MCF 10A (cell line): ENCODE data around the gene HLF. TPM values are rescaled to one million over a fixed set of nuclear protein-coding genes. Genes with fewer than 3 reads are reported as not detected.
A peak's percentile ranks its signal among the peaks of the same experiment; 100 is the strongest.

ENCODE experiments used
- BruUV-seq: library from RNA; stranded (reverse); fragments of 400-500 nt; replicated peaks from 2 replicates; lab custom pipeline; 2021; lab: Mats Ljungman, UMichigan
- CTCF ChIA-PET: fragments of 300-600 bp; sonication (Branson Sonifier 250); formaldehyde crosslinking; extraction: SDS; loops from one replicate; lab custom pipeline; 2021; ENCODE audit warnings: antibody characterized with exemption, inconsistent platforms; lab: Yijun Ruan, JAX
- POLR2A ChIA-PET: fragments of 300-600, 350-650 bp; sonication (Branson Sonifier 250); formaldehyde crosslinking; extraction: SDS; loops from one replicate; lab custom pipeline; 2020; ENCODE audit warnings: antibody characterized with exemption, inconsistent platforms; lab: Yijun Ruan, JAX
- DNase-seq: peaks from one replicate; pipeline ENCODE4 v3.0.0-alpha.2; 2018; ENCODE audit not compliant: unreplicated experiment
- H3K27ac Mint-ChIP-seq: one replicate; pipeline ENCODE4 v1.8.0; 2022; ENCODE audit warnings: mild to moderate bottlenecking, low read depth, mixed read lengths; ENCODE audit not compliant: unreplicated experiment
- H3K27me3 Mint-ChIP-seq: one replicate; pipeline ENCODE4 v1.8.0; 2022; ENCODE audit warnings: mixed read lengths; ENCODE audit not compliant: insufficient read depth, unreplicated experiment
- H3K36me3 Mint-ChIP-seq: one replicate; pipeline ENCODE4 v1.8.0; 2022; ENCODE audit warnings: mild to moderate bottlenecking, moderate library complexity, mixed read lengths; ENCODE audit not compliant: insufficient read depth, unreplicated experiment
- H3K4me1 Mint-ChIP-seq: one replicate; pipeline ENCODE4 v1.8.0; 2022; ENCODE audit warnings: mixed read lengths; ENCODE audit not compliant: insufficient read depth, unreplicated experiment
- H3K4me3 Mint-ChIP-seq: one replicate; pipeline ENCODE4 v1.8.0; 2022; ENCODE audit warnings: mild to moderate bottlenecking, moderate library complexity, mixed read lengths; ENCODE audit not compliant: unreplicated experiment
- H3K9me3 Mint-ChIP-seq: one replicate; pipeline ENCODE4 v1.8.0; 2022; ENCODE audit warnings: mixed read lengths; ENCODE audit not compliant: unreplicated experiment
- intact Hi-C: fragments of 100-400 bp; cut with micrococcal nuclease; formaldehyde crosslinking; loops from 2 replicates; pipeline ENCODE4 v1.14.1; 2022
- total RNA-seq: library from RNA; stranded (reverse); gene quantifications from 2 replicates; pipeline ENCODE4 v1.2.3, GENCODE V29; 2022
- TF ChIP-seq, protein P1 (sequence below): fragments of 200-600 bp; IDR thresholded peaks from one replicate; pipeline ENCODE4 v1.8.0; 2022; ENCODE audit warnings: antibody characterized with exemption, mild to moderate bottlenecking; ENCODE audit not compliant: unreplicated experiment

The HLF gene
- total RNA-seq, 1 experiment from 2014 or later: 0.23 TPM

DNA sequence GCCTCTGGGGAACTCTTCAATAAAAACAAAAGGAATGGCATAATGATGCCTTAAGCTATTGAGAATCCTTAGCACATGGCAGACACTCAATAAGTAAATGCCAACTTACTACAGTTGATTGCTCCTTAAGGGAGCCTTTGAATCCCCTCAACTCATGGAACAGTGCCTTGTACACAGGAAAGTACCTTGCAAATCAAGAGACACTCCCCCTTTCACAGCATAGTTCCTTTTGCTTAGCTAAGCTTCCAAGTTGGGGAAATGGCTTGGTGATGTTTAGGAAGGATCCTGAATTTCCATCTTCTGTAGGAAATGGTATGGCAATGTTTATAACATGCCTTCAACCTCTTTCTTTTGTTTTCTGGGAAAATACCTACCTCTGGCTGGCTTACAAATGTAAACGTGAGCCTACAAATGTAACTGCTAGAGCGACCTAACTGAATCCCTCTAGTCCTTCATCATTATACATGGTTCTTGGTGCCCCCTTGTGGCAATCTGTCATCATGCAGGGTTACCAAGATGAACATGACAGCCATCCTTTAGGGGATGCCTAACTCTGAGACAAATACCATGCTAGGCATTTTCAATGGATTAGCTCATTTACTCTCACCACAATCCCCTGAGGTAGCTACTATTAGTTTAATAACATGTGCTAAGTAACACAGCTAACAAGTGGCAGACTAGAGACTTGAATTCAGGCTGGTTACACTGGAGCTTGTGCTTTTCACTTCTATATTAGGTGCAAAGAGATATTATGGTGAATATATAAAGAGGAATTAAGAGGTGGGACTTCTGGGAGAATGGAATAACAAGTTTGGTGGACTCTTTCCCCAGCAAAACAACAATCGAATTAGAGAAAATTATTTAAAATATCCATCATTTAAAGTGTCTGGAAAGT lies 91.9 kb downstream of the HLF start:
- Mint-ChIP-seq H3K4me1 (no peaks in the 10 kb centered on the region), H3K27ac (no peak overlapping the region), H3K27me3 (no peaks in the 10 kb centered on the region), H3K36me3 (no peaks in the 10 kb centered on the region), H3K9me3 (peaks cover 10% of the 10 kb centered on the region), H3K4me3 (no peak overlapping the region)
- DNase-seq: peak; percentile 81
- TF ChIP-seq, protein P1, sequence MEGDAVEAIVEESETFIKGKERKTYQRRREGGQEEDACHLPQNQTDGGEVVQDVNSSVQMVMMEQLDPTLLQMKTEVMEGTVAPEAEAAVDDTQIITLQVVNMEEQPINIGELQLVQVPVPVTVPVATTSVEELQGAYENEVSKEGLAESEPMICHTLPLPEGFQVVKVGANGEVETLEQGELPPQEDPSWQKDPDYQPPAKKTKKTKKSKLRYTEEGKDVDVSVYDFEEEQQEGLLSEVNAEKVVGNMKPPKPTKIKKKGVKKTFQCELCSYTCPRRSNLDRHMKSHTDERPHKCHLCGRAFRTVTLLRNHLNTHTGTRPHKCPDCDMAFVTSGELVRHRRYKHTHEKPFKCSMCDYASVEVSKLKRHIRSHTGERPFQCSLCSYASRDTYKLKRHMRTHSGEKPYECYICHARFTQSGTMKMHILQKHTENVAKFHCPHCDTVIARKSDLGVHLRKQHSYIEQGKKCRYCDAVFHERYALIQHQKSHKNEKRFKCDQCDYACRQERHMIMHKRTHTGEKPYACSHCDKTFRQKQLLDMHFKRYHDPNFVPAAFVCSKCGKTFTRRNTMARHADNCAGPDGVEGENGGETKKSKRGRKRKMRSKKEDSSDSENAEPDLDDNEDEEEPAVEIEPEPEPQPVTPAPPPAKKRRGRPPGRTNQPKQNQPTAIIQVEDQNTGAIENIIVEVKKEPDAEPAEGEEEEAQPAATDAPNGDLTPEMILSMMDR: peak; percentile 75
- BruUV-seq: no TSS peak
- intact Hi-C loops: loop anchor here (1.0 to 5.0 kb wide), 2 partner anchors 141 to 158 kb away; no protein-coding TSS in a partner anchor
- POLR2A ChIA-PET: interaction anchor here (0.6 to 0.8 kb wide), 2 partner anchors 54 to 390 kb away, joined by 3 to 4 read pairs; no protein-coding TSS in a partner anchor
- CTCF ChIA-PET: interaction anchor here (0.5 to 8.2 kb wide), 63 partner anchors 9 to 583 kb away, joined by 3 to 92 read pairs (median 4); partner anchors contain the start of gene SMIM36

DNA sequence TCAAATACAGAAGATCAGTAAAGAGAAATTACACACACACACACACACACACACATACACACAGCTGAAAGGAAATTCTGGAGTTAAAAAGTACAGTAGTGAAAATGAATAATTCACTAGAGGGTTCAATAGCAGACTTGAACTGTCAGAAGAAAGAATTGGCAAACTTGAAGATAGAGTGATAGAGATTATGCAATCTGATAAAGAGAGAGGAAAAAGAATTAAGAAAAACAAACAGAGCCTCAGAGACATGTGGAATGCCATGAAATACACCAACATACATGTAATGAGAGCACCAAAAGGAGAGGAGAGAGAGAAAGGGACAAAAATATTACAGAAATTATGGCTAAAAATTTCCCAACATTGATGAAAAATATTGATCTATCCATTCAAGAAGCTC lies 96.2 kb downstream of the HLF start:
- Mint-ChIP-seq H3K36me3 (peaks cover 7% of the 10 kb centered on the region), H3K27ac (no peak overlapping the region), H3K9me3 (peaks cover 10% of the 10 kb centered on the region), H3K27me3 (no peaks in the 10 kb centered on the region), H3K4me3 (no peak overlapping the region), H3K4me1 (no peaks in the 10 kb centered on the region)
- TF ChIP-seq, protein P1: no peak
- ChIA-PET CTCF (interaction anchor here (1.0 to 8.2 kb wide), 3 partner anchors 14 to 368 kb away, joined by 3 to 77 read pairs (median 3); no protein-coding TSS in a partner anchor), POLR2A (interaction anchor here (0.8 kb wide), 1 partner anchor 9 kb away, joined by 3 read pairs; no protein-coding TSS in a partner anchor)
- intact Hi-C loops: no loop called here
- no peak for DNase-seq
- no TSS peak for BruUV-seq

DNA sequence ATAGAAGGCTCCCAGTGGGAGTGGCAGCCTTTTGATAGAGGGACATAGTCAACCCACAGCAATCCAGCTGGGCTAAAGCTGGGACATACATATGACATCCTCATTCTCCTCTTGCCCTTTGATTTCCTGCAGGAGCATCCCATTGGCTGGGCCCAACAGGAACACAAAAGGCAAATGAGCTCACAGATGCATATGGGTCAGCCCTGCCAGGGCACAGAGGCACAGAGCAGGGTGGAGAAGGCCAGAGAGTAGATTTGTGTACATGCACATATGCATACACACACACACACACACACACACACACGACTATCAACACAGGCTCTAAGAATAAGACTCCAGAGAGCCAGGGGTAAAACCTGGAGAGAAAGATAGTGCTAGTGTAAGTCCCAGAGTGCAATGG lies 98.3 kb downstream of the HLF start:
- no peaks in the 10 kb centered on the region for H3K4me1 Mint-ChIP-seq
- H3K36me3 Mint-ChIP-seq: peaks cover 7% of the 10 kb centered on the region
- TF ChIP-seq, protein P1: no peak
- no peak overlapping the region for H3K27ac Mint-ChIP-seq
- H3K9me3 Mint-ChIP-seq: peaks cover 10% of the 10 kb centered on the region
- H3K27me3 Mint-ChIP-seq: no peaks in the 10 kb centered on the region
- BruUV-seq: no TSS peak
- POLR2A ChIA-PET: no interaction called here
- CTCF ChIA-PET: interaction anchor here (1.5 to 8.2 kb wide), 2 partner anchors 16 to 151 kb away, joined by 7 to 77 read pairs; no protein-coding TSS in a partner anchor
- intact Hi-C loops: no loop called here
- no peak overlapping the region for H3K4me3 Mint-ChIP-seq
- no peak for DNase-seq

DNA sequence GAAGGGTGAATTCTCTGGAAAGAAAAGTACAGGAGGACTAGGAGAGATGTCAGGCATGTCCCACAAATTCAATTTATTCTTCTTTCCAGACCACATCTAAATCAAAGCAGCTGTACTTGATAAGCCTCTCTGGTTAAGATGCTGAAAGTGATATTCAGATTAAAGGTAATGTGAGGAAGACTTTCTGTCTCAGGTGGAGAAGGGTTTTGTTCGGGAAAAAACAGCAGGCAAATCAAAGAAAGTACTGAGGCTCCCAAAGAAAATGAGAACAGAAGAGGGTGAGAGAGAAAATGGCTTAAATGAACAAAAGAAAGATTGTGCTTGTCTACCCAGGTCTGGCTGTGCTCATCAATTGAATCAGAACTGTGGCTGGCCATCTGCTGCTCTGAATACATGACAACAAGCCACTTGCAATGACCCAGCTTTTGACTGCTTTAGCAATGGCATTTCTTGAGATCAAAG lies 101.3 kb downstream of the HLF start:
- Mint-ChIP-seq H3K36me3 (peaks cover 7% of the 10 kb centered on the region), H3K27me3 (no peaks in the 10 kb centered on the region), H3K9me3 (peaks cover 3% of the 10 kb centered on the region), H3K4me1 (no peaks in the 10 kb centered on the region), H3K4me3 (no peak overlapping the region), H3K27ac (no peak overlapping the region)
- intact Hi-C loops: no loop called here
- no peak for DNase-seq
- CTCF ChIA-PET: interaction anchor here (0.6 to 2.4 kb wide), 2 partner anchors 10 to 49 kb away, joined by 4 to 20 read pairs; no protein-coding TSS in a partner anchor
- POLR2A ChIA-PET: no interaction called here
- no TSS peak for BruUV-seq
- TF ChIP-seq, protein P1: no peak
